ENCODE data around the gene FBXO46. TPM values are rescaled to one million over a fixed set of nuclear protein-coding genes. Genes with fewer than 3 reads are reported as not detected.

FBXO46 gene
- total and polyA plus RNA-seq, 2 donors (not counting 3 experiments of a cell fraction or from before 2014, with no cell fraction given): 7.7 to 21.2 TPM

DNA sequence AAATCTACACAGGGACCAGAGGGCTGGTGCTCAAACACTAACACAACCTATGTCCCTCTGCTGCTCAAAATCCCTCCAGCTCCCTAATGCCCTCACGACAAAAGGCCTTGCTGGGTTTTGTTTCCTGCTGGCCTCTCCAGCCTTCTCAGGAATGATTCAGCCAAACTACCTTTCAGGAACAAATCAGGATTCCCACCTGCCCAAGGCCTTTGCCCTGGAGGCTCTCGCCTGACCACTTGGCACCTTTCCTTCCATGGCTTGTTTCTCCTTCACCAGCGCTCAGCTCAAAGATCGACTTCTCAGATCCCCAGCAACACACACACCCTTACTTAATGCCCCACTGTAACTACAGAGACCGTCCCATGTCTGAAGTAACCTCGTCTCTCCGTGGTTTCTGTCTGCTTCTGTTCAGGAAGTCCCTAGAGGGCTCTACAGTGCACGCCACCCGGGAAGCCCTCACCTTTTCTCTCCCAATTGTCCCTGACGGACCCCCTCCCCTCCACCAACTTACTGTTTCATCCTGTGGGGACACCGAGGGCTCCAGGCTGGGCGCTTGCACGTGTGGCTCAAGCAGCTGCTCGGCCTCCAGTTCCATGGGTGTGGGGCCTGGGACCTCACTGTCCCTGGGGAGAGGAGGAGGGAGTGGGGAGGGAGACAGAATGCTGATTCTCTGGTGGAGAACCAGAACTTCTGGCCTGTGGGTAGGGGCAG, 41.6 kb upstream of the FBXO46 start:
- no peak overlapping the region for H3K9ac ChIP-seq (replicated peaks; ENCODE audit: extremely low read depth, insufficient read depth, low read length)
- no peaks in the 10 kb centered on the region for H3K27me3 ChIP-seq (ENCODE audit: control insufficient read depth in 2 of 2, insufficient read depth in 2 of 2, low read length in 2 of 2)
- DNase-seq (ENCODE audit: low read depth, low spot score) (no peak), FAIRE-seq (no peak)
- peaks cover 3 to 10% of the 10 kb centered on the region in 2 experiments for H3K36me3 ChIP-seq (ENCODE audit: control insufficient read depth in 2 of 2, extremely low read depth in 1 of 2, insufficient read depth in 2 of 2, low read length in 2 of 2)
- H3K79me2 ChIP-seq (ENCODE audit: control insufficient read depth, insufficient read depth, low read length): no peaks in the 10 kb centered on the region
- no peak overlapping the region for H2AFZ ChIP-seq (ENCODE audit: low read depth, low read length)
- BruUV-seq (replicated peaks): no TSS peak
- no peak overlapping the region for H3K27ac ChIP-seq (ENCODE audit: insufficient read depth, low read depth, low read length)
- no peaks in the 10 kb centered on the region for H3K9me3 ChIP-seq (replicated peaks; ENCODE audit: control insufficient read depth, insufficient read depth, low read length)
- H3K4me3 ChIP-seq (replicated peaks in 1 of 3; ENCODE audit: insufficient read depth in 1 of 3, low read depth in 1 of 3, low read length in 3 of 3): no peak overlapping the region
- H3K4me1 ChIP-seq (ENCODE audit: control insufficient read depth, extremely low read depth, insufficient read depth, low read length): peaks cover 9% of the 10 kb centered on the region
- intact Hi-C loops (cut with micrococcal nuclease) (no loop called here), dilution Hi-C loops (cut with MboI; ENCODE audit: extremely low pct_ligation_motif_present, low sequenced_read_pairs) (no loop called here)
- no peaks in the 10 kb centered on the region for H4K20me1 ChIP-seq (replicated peaks; ENCODE audit: control insufficient read depth, extremely low read depth, insufficient read depth, low read length)
- H3K9me1 ChIP-seq (replicated peaks; ENCODE audit: control insufficient read depth, extremely low read depth, insufficient read depth, low read length): no peaks in the 10 kb centered on the region
- ChIA-PET CTCF (interaction anchor here (1.4 to 2.6 kb wide), 3 partner anchors 27 to 46 kb away, joined by 3 to 9 read pairs (median 8); no protein-coding TSS in a partner anchor), POLR2A (no interaction called here)
- no peak overlapping the region for H3K4me2 ChIP-seq (ENCODE audit: insufficient read depth, low read length)
- TF ChIP-seq JUN (IDR thresholded peaks at IDR 0.05; ENCODE audit: borderline replicate concordance, insufficient read depth, insufficient read length, low read depth) (no peak), POLR2A (IDR thresholded peaks at IDR 0.05; ENCODE audit: low read depth, low read length) (no peak), EZH2 (IDR thresholded peaks at IDR 0.05; ENCODE audit: borderline replicate concordance, low read depth, low read length, severe bottlenecking) (no peak), MYC (IDR thresholded peaks at IDR 0.05; ENCODE audit: low read depth, low read length) (no peak), GATA2 (IDR thresholded peaks at IDR 0.05; ENCODE audit: insufficient read depth, insufficient read length, low read depth, low read length) (no peak), FOS (IDR thresholded peaks at IDR 0.05; ENCODE audit: borderline replicate concordance, insufficient read depth, low read length) (no peak), POLR2AphosphoS5 (IDR thresholded peaks at IDR 0.05; ENCODE audit: insufficient read depth, low read depth, low read length) (no peak)
- TF ChIP-seq, protein P1, sequence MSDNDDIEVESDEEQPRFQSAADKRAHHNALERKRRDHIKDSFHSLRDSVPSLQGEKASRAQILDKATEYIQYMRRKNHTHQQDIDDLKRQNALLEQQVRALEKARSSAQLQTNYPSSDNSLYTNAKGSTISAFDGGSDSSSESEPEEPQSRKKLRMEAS (IDR thresholded peaks at IDR 0.05; ENCODE audit: insufficient read depth, insufficient read length): no peak
- TF ChIP-seq, protein P2, sequence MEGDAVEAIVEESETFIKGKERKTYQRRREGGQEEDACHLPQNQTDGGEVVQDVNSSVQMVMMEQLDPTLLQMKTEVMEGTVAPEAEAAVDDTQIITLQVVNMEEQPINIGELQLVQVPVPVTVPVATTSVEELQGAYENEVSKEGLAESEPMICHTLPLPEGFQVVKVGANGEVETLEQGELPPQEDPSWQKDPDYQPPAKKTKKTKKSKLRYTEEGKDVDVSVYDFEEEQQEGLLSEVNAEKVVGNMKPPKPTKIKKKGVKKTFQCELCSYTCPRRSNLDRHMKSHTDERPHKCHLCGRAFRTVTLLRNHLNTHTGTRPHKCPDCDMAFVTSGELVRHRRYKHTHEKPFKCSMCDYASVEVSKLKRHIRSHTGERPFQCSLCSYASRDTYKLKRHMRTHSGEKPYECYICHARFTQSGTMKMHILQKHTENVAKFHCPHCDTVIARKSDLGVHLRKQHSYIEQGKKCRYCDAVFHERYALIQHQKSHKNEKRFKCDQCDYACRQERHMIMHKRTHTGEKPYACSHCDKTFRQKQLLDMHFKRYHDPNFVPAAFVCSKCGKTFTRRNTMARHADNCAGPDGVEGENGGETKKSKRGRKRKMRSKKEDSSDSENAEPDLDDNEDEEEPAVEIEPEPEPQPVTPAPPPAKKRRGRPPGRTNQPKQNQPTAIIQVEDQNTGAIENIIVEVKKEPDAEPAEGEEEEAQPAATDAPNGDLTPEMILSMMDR (IDR thresholded peaks at IDR 0.05; ENCODE audit: extremely low read depth in 1 of 2, insufficient read depth in 1 of 2, low read depth in 1 of 2, low read length in 2 of 2): no peak

Measured in endothelial cell of umbilical vein (primary cell).